Activated T-helper 1 cell treated with anti-CD3 and anti-CD28 coated beads, Interleukin-2, amount 50 U/mL, for 16 hours (primary cell): Measurements from ENCODE around the gene KIAA1549.

Experiments used
- DNase-seq, 2 donors: peaks; one replicate each; pipeline ENCODE4 v3.0.0-alpha.2; 2020; ENCODE audit warnings: low read depth in 1 of 2, low spot score in 1 of 2

Gene KIAA1549

DNA sequence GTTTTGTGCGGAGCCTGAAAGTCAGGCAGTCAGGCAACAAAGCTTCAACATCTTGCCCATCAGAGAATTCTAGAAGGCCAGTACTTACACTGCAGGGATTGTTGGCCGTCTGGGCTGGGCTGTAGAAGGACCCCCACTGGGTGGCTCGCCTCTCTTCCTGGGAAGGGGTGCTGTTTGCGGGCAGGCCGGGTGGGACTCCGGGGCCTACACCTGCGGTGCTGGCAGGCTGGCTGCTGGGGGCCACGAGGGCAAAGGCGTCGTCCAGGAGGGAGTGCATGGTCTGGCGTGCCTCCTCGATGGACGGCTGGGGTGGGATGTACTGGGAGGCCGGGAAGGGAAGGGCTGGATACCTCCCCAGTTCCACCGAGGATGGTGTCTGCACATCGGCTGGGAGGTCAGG lies 120.1 kb downstream of the KIAA1549 start:
- no peak for DNase-seq

DNA sequence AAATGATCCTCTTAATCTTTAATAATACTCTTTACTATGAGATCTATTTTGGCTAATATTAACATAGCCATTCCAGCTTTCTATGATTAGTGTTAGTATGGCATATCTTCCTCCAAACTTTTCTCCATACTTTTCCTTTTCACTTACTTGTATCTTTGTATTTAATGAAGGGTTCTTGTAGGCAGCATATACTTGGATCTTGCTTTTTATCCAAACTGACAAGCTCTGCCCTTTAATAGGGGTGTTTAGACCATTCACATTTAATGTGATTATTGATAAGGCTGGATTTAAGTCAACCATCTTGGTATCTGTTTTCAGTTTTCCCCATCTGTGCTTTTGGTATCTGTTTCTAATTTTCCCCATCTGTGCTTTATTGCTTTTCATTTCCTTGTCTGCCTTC lies 123.5 kb downstream of the KIAA1549 start:
- no peak for DNase-seq

DNA sequence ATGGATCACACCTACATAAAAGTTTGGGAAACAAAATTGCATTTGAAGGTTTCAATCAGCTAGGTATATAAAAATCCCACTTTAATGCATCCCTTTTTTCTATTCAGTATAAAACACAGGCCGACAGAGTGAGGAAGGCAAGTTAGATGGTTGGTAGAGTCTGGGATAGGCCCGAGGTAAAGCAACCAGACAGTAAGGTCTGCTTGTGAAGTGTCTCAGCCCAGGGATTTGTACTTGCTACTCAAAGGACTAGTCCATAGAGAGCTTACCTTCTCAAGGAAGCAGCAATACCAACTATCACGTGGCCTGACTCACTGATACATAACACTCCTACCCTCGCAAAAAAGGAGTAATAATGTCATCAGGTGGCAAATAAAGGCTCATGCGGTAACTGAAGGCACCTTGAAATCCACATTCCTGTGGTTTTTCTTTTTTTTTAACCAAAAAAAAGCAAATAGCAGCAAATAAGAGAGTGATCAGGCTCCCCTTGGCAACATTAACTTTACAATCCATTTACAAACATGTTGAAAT lies 127.0 kb downstream of the KIAA1549 start:
- no peak for DNase-seq

DNA sequence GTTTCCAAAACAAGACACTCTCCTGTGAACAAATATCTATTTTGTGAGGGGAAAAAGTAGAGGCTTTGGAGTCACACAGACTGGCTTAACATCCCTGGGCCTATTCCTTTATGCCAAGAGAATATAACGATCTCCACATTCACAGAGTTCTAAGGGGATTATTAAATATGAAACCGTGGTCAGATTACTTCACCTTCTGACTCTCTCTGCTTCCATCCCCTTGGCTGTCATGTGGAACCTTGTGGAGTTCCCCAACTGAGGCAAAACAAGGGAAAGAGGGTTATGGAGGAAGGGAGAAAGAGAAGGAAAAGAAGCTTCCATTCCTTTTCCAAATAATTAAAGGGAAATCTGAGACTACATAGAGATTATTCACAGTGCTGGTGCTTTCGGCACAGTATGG lies 127.7 kb downstream of the KIAA1549 start:
- DNase-seq, result no peak

DNA sequence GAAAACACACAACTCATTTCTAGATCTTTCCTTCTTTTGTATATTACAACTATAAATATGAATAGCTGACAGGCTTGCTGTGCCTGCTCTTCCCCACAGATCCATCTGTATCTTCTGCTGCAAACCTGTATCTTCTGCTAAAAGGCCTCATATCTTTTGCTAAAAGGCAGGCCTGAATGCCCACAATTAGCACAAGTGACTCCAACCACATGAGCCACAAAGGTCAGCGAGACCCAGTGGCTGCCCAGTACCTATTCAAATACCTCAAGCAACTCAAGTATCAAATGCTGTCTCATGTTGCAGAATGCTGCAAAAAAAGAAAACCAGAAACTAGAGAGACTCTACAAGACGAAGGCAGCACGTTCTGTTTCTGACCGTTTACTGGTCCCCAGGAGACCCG lies 128.7 kb downstream of the KIAA1549 start:
- no peak for DNase-seq

GRCh38 chr7:138849701-138850100 lies 131.5 kb downstream of the KIAA1549 start:
- DNase-seq, result no peak

- no peak for DNase-seq
Observed at GRCh38 chr7:138848056-138848980, 132.9 kb downstream of the KIAA1549 start.

GRCh38 chr7:138845711-138846110 lies 135.5 kb downstream of the KIAA1549 start:
- DNase-seq, result no peak

GRCh38 chr7:138843632-138844580 lies 137.3 kb downstream of the KIAA1549 start:
- DNase-seq, result no peak

DNA sequence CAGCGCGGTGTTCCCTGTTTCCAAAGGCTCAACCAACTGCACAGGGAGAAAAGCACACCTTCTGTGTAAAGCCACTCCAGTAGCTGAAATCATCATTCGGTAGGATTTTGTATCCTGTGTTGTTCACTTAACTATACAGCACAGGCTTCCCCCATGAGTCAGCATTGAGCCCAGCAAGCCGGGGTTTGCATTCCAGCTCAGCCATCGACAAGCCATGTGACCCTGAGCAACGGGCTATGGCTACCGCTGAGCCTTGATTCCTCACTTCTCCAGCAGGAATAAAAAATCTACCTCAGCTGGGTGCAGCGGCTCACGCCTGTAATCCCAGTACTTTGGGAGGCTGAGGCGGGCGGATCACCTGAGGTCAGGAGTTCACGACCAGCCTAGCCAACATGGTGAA lies 139.1 kb downstream of the KIAA1549 start:
- DNase-seq, result no peak

DNA sequence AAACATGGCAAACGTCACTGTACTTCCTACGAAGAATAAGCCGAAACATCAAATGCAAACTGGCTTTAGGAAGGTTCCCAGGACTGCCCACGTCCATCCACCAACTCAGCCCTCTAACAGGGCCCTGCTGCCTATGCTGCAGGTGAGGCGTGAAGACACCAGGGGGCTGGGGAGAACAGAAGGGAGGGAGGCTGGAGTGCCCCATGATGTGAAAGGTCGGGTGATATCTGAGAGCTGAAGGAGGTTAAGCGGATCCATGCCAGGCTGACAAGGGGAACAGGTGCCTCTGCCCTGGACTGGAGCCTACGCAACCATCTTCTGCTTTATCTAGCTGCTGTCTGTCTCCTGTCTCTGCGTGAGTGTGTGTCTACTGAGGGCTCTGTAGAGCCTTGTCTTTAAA lies 143.0 kb downstream of the KIAA1549 start:
- DNase-seq, result no peak

DNA sequence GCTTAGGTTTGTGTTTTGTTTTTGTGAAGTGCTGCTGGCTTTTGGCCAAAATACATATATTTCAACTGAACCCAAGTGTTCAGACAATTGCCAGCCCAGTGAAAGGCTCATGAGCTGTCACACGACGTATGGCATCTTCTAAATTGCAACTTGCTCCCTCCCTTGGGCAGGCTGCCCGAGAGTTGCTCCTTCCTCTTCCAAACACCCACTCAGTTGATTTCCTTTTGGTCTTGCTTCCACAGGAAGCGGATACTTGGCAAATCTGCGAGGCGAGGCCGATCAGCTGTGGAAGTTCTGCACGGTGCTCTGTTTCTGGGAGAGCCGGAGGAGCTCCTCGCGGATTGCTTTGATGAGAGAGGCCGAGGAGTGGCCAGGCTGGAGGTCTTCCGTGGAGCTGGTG lies 143.6 kb downstream of the KIAA1549 start:
- DNase-seq, result no peak

DNA sequence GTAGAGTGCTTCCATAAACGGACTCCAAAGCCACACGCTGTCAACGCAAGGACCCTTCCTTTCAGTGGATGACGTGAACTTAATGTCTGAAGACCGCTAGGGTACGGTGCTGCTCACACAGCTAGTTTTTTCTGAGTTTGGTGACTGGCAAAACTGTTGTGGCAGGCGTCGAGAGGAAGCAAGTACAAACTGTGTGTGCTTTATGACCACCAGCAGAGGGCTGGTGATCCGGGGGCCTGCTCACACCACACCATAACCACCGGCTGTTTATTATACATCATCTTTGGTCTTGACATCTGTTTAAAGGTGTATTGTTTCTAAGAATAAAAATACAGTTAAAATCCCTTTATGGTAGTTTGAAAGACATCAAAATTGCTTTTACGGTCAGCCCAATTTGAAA lies 146.1 kb downstream of the KIAA1549 start:
- no peak for DNase-seq

- DNase-seq, result no peak
Observed at GRCh38 chr7:138834583-138834982, 146.6 kb downstream of the KIAA1549 start.

GRCh38 chr7:138833596-138833995 lies 147.6 kb downstream of the KIAA1549 start:
- DNase-seq, result no peak

GRCh38 chr7:138832966-138833365 lies 148.2 kb downstream of the KIAA1549 start:
- no peak for DNase-seq

- DNase-seq, result no peak
Observed at GRCh38 chr7:138829335-138829734, 151.9 kb downstream of the KIAA1549 start.

- no peak for DNase-seq
Observed at GRCh38 chr7:138828302-138828701, 152.9 kb downstream of the KIAA1549 start.

GRCh38 chr7:138825049-138825721 lies 156.0 kb downstream of the KIAA1549 start:
- DNase-seq, result no peak

- DNase-seq, result no peak
Observed at GRCh38 chr7:138822867-138823535, 158.2 kb downstream of the KIAA1549 start.

- DNase-seq, result no peak
Observed at GRCh38 chr7:138821912-138822311, 159.3 kb downstream of the KIAA1549 start.
